A172 (cell line): ENCODE data around the gene MUC16. TPM values are rescaled to one million over a fixed set of nuclear protein-coding genes. Genes with fewer than 3 reads are reported as not detected.
A peak's percentile ranks its signal among the peaks of the same experiment; 100 is the strongest.
"Not testable (repeated sequence)": the region's sequence is repeated elsewhere in the genome, so short reads cannot be mapped to it uniquely, and the experiment has no call there.

Experiments
- DNase-seq: peaks from one replicate; pipeline ENCODE4 v3.0.0-alpha.2; 2015; ENCODE audit warnings: low spot score
- total RNA-seq: library from RNA; depleted of rRNA; stranded (reverse); fragments of >200 nt; shearing (Covaris generic); gene quantifications from 2 replicates; pipeline ENCODE4 v1.2.3, GENCODE V29; 2014; rRNA removed

The MUC16 gene
- total RNA-seq: 0.02 TPM in 1 of 2 replicates, not detected in the other

DNA sequence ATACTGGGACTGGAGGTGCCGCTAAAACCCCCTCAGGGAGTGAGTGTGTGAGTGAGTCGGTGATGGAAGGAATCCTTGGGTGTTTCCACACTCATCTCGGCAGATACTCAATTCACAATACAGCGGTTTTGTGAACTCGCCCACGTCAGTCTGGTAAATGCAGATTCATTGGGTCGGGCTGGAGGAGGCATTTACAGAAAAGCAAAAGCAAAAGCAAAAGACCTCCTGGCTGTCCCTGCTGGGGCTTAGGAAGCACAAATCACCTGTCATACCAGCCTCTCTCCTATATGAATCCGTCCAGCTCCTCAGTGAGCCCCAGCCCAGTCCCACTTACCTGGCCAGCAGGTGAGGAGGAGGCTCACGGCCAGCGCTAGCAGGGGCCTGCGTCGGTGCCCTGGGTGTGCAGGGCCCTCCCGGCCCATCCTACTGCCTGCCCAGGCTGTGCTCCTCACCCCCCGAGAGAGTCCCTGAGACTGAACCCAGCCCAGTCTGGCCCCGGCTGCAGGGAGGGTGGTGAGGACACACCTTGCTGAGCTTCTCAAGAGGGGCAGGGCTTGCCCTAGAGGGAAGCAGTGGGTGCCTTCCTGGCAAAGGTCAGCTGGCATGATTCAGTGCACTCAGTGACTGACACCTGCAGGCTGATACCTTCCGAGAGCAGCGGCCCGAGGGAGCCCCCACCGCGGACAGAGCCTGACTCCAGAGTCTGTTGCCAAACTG lies at the start of gene MUC16:
TSS of gene MUC16 (minus strand) at position 475 of the 717 bp plus-strand sequence.
- DNase-seq: no peak

DNA sequence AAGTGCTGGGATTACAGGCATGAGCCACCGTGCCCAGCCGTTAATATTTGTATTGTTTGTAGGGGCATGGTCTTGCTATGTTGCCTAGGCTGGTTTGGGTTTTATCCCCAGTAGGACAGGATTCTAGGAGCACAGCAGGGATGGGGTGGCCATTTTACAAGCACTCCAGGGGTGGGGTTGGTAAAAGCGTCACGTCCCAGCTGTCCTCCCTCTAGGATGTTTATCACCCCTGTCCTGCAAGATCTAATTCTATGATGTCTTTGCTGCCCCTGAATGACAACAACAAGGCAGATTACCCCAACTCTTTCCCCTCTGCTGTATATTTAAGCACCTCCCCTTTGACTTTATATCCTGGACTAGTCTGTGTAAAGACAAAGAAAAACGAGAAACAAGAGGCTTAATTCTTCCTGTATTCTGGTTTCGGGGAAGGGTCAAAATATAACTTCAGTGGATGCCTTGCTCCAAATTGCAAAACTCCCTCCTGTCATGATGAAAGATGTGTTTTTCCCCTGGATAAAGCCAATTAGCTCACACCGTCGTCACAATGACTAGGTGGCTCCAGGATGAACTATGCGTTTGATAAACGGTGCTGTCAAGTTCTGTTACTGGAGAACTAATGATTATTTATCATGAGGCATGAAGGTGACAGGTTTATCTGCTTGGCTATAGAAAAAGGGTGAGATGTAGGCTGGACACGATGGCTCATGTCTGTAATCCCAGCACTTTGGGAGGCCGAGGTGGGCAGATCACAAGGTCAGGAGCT lies 48.9 kb upstream of the MUC16 start:
- peak; percentile 91 for DNase-seq

DNA sequence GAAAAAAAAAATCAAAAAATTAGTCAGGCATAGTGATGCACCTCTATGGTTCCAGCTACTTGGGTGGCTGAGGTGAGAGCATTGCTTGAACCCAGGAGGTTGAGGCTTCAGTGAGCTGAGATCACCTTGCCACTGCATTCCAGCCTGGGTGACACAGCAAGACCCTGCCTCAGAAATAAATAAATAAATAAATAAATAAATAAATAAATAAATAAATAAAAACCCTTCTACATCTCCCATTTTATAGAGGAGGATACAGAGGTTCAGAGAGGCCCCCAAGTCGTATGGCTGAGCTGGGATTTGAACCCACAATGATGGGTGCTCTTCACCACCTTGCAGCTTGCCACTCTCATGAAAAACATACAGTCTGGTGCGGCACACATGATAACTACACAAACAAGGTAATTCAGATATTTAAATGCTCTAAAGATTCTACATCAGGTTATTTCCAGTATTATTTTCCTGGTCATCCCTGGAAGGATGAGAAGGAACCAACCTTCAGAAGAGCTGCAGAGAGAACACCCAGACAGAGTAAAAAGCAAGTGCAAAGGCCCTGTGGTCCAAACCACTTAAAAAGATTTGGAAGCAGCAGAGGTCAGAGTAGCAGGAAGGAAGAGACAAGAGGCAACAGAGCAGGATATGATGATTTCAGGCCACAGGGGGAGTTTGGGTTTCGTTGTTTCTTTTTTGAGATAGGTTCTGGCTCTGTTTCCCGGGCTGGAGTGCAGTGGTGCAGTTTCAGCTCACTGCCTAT lies 47.5 kb upstream of the MUC16 start:
- no peak for DNase-seq

DNA sequence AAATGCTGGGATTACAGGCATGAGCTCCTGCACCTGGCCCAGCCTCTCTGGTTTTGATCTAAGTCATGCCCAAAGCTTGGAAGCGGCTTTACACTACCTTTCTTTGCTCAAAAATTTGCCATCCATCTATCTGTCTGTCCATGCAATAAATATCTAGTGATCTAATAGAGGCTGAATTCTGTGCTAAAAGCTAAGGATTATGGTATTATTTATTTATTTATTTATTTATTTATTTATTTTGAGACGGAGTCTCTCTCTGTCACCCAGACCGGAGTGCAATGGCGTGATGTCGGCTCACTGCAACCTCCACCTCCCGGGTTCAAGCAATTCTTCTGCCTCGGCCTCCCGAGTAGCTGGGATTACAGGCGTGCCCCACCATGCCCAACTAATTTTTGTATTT lies 45.9 kb upstream of the MUC16 start:
- not testable (repeated sequence) for DNase-seq

DNA sequence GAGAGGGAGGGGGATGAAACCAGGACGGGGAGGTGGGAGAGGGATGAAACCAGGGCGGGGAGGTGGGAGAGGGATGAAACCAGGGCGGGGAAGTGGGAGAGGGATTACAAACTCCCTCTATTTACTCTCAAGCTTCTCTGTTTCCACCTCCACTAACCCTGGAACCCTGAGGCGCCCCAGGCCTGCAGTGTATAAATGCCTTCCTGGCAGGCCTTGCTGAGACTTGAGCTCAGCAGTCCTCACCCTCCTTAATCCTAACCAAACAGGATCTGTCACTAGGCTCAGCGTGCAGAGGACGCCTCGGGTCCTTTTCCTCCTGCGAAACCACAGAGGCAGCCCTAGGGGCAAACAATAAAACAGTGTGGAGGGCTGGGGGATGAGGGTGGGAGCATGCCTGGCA lies 44.6 kb upstream of the MUC16 start:
- DNase-seq: no peak

DNA sequence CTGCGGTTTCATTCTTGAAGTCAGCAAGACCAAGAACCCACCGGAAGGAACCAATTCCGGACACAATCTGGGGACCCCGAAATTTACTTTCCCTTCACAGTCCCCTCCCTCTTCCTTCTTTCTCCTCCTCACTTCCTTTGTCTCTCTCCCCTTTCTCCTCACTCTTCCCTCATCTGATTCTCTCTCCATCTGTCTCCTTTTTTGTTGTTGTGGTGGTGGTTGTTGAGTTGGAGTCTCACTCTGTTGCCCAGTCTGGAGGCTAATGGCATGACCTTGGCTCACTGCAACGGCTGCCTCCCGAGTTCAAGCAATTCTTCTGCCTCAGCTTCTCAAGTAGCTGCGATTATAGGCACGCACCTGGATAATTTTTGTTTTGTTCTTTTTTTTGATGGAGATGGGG lies 44.0 kb upstream of the MUC16 start:
- DNase-seq: no peak

DNA sequence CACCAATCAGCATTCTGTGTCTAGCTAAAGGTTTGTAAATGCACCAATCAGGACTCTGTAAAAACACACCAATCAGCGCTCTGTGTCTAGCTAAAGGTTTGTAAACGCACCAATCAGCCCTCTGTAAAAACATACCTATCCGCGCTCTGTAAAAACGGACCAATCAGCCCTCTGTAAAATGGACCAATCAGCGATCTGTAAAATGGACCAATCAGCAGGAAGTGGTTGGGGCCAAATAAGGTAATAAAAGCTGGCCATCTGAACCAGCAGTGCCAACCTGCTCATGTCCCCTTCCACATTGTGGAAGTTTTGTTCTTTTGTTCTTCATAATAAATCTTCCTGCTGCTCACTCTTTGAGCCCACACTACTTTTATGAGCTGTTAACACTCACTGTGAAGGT lies 43.5 kb upstream of the MUC16 start:
- DNase-seq: not testable (repeated sequence)

DNA sequence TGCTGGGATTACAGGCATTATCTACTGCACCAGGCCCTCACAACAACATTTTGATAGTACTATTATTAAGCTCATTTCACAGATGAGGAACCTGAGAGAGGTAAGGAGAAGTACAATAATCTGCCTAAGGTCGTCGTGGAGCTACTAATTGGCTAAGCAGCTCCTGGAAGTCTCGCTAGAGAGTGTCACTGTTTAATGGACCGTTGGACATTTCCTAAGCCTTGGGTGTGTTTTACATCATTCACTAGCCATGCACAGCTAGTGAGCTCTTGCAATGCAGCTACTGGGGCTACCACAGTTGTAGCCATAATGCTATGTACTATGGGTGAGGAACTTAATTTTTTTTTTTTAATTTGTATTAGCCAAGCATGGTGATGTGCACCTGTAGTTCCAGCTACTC lies 42.7 kb upstream of the MUC16 start:
- DNase-seq: no peak

DNA sequence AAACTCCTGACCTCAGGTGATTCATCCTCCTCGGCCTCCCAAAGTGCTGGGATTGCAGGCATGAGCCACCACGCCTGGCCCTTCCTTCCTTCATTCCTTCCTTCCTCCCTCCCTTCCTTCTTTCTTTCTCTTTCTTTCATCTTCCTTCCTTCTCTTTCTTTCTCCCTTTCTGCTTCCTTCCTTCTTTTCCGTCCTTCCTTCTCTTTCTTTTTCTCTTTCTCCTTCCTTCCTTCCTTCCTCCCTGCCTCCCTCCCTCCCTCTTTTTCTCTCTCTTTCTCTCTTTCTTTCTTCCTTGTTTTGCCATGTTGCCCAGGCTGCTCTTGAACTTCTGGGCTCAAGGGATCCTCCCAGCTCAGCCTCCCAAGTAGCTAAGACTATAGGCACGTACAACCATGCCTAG lies 36.5 kb upstream of the MUC16 start:
- no peak for DNase-seq

DNA sequence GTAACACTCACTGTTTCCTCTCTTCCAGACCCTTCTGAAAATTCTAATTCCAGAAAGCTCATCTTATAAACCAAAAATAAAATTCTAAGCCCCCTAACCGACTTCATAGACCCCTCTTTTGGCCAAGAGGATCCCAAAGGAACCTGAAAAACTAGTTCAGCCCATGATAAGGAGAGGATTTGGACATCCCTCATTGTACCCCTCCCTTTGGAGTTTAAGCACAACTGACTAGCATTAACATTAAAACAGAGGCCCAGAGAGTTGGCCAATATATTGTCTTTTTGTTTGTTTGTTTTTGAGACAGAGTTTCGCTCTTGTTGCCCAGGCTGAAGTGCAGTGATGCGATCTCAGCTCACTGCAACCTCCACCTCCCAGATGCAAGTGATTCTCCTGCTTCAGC lies 34.2 kb upstream of the MUC16 start:
- no peak for DNase-seq

DNA sequence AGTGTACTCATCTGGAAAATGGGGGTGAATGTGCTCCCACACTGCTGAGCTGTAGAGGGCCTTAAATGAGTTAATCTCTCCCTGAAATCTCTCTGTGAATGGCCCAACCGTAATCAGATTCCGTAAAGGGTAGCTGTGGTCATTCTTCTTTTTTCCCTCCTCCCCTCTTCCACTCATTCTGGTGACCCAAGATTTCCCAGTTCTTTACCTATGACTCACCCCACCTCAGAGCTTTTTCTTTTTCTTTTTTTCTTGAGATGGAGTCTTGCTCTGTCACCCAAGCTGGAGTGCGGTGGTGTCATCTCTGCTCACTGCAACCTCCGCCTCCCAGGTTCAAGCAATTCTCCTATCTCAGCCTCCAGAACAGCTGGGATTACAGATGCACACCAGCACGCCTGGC lies 33.3 kb upstream of the MUC16 start:
- peak; percentile 71 for DNase-seq

DNA sequence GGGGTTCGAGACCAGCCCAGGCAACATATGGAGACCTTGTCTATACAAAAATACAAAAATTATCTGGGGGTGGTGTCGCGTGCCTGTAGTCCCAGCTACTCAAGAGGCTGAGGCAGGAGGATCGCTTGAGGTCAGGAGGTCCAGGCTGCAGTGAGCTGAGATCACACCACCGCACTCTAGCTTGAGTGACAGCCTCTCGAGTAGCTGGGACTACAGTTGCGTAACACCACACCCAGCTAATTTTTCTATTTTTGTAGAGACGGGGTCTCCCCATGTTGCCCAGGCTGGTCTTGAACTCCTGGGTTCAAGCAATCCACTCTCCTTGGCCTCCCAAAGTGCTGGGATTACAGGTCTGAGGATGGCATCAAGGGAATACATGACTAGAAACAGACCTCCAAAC lies 30.8 kb upstream of the MUC16 start:
- DNase-seq: no peak

DNA sequence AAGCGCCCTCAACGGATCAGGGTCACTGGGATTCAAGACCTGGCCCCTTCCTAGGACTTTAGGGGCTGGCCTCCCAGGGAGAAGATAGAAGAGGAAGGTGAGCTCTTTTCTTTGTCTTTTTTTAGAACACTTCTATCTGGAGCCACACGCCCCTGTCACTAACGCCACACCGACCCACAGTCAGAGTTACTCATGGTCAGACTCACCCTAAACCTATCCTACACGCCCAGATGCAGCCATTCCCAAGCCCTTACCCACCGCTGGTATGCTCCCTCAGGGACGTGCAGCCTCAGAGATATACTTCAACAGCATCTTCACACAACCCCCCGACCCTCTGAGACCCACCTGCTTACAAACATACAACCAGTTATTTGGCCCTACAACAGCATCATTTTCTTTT lies 29.9 kb upstream of the MUC16 start:
- no peak for DNase-seq

DNA sequence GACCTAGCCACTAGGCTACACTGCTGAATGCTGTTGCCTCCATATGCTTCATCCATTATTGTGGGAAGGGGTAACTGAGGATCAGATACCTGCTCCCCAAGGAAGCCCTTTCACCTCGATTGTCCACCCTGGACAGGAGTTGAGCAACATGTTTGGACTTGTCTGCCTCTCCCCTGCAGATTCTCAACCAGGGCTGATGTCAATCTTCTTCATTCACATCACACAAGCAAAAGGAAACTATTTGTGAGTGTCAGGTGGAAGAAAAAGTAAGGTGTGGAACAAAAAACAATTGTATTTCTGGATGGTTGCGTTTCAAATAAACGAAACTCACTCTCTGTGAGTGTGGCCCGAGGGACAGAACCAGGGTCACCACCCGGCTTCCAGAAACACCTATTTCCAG lies 29.5 kb upstream of the MUC16 start:
- DNase-seq: no peak

DNA sequence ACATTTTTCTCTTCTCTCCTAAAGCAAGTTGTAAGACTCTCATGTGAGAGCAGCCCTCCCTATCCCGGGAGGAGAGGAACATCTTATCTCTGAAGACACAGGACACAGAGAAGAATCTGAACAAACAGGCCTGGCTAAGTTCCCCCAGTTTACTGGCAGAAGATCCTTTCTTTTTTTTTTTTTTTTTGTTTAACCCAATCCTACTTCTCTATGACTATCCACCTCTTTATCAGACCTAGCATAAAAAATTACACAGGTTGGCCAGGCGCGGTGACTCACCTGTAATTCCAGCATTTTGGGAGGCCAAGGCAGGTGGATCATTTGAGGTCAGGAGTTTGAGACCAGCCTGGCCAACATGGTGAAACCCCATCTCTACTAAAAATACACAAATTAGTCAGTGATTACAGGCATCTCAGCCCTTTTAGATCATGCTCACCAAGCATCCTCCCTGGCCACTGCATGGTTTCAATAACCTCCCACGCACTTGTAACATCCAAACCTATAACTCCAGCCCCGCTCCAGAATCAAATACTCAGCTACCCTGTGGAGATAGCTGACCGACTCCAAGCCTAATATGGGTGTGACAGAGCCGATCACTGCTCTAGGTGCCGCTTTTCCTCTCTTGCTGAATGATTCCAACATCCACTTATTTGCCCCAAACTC lies 27.3 kb upstream of the MUC16 start:
- DNase-seq: no peak

DNA sequence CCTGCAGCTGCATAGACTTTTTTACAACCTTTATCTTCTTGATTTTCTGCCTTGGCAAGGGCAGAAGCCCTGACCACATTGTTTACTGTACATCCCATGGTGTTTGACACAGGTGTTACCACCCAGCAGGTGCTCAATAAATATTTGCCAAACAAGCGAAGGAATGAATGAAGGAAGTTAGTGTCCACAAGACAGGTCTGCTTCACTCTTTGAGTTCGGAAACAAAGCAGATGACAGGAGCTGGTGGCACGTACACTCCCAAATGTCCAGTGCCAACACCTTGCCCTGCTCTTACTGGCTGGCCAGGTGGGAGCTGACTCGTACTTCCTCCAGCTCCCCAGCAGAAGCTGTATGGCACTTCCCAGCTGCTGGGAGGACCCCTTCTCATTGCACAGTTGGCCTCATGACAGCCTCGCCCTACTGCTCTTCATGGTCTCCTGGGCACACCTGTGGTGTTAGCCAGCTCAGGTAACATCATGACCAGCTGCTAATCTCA lies 22.0 kb upstream of the MUC16 start:
- DNase-seq: no peak

DNA sequence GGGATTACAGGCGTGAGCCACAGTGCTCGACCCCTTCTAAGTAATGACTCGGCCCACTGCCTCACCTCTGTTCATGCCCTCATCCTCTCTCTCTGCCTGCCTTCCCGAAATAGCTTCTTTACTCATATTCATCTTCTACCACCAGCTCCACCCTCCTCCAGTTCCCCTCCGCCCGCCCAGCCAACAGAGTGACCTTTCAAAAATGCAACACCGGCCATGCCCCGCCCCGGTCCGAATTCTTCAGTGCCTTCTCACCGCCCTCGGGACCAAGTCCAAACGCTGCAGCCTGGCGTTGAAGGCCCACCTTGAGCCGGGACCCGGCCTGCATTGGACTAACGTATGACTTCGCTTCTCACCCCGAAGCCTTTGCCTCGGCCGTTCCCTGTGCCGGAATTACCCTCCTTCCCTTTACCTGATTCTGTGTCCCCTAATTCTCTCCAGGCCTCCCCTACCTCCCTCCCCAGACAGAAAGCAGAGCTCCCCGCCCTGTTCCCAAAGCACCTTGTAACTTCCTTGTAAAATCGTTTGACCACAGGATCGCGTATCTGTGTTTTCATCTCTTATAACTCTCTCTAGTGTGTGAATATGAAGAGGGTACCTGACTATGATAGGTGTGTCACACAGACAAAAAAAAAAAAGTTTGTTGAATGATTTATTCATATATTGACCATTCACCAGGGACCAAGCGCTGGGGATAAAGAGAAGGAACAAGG lies 8.1 kb upstream of the MUC16 start:
- DNase-seq: peak; percentile 84

DNA sequence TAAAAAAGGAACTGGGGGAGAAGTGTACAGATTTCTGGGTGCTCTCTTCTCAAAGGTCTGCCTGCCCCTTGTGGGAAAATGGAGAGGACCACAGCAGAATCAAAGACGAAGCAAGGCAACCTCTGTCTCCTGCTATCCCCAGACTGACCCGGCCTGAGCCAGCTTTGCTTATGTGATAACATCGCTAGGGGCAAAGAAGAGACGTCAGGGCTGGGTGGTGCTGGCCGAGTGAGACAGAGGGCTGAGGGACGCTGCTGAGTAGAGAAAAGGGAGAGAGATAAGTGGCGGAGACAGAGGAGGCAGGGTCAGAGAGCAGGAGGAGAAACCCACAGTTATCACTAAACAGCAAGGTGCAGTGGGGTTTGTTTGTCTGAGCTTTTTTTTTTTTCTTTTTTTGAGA lies 4.6 kb upstream of the MUC16 start:
- no peak for DNase-seq

DNA sequence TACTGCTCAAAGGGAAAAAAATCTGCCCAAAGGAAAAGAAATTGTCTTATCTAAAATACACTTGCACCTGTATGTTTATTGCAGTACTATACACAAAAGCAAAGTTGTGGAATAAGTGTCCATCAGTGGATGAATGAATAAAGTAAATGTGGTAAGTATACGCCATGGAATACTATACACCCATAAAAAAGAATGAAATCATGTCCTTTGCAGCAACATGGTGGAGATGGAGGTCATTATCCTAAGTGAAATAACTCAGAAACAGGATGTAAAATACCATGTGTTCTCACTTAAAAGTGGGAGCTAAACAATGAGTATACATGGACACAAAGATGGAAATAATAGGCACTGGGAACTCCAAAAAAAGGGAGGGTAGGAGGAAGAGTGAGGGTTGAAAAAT lies 3.8 kb upstream of the MUC16 start:
- no peak for DNase-seq

DNA sequence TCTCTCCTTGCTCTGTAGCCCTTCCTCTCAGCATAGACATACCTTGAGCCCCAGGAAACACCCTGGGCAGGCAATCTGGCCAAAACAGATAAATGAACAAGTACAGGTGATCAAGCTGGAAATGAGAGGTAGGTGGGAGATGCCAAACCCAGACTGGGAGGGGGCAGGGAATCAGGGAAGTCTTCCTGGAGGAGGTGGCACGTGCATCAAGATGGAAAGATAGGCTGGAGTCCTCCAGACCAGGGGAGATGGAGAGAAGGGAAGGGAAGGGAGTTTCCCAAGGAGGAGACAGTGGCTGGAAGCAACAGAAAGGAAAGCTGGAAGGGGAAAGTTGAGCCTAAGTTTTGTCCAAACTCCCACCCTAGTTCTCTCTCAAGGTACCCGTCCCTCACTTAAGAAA lies 1.7 kb upstream of the MUC16 start:
- no peak for DNase-seq

DNA sequence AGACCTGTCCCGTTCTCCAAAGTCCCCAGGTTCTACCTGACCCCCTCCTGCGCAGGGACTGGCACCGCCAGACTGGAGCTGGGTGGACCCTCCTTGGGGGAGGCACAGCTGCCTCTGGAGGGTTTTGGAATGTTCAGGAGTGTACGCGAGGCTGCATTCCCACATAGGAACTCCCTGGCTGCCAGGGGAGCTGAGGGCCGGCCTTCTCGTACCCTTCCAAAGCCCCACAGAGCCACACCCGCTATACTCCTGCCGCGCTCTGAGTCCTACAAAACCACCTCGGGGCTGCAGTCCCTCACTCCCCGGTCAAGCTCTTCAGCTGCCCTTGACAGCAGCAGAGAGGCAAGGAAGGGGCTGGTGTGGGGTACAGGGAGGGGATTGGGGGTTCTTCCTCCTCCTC lies 484 bp upstream of the MUC16 start:
- no peak for DNase-seq
